WTC11 (cell line): Measurements from ENCODE around the gene A1BG. TPM values are rescaled to one million over a fixed set of nuclear protein-coding genes. Genes with fewer than 3 reads are reported as not detected.

Experiments
- ATAC-seq: fragments of 200-7000 bp; cut with Tn5 transposase; 2 replicates; pipeline ENCODE4 v1.10.0; 2021; ENCODE audit warnings: mild to moderate bottlenecking, moderate library complexity
- CTCF ChIA-PET: fragments of 300-600 bp; sonication (Branson Sonifier 250); formaldehyde crosslinking; loops from one replicate; lab custom pipeline; 2021; ENCODE audit warnings: antibody characterized with exemption; lab: Charles Lee
- POLR2A ChIA-PET: fragments of 350-600 bp; sonication (Branson Sonifier 250); formaldehyde crosslinking; loops from one replicate; lab custom pipeline; 2021; ENCODE audit warnings: antibody characterized with exemption; lab: Charles Lee
- DNase-seq: peaks from one replicate; pipeline ENCODE4 v3.0.0; 2021; ENCODE audit warnings: low spot score
- H3K27ac Mint-ChIP-seq: 2 replicates; pipeline ENCODE4 v1.8.0; 2021; ENCODE audit warnings: mixed read lengths
- H3K27me3 Mint-ChIP-seq: 2 replicates; pipeline ENCODE4 v1.8.0; 2021; ENCODE audit warnings: low read depth, mild to moderate bottlenecking, moderate library complexity, mixed read lengths
- H3K36me3 Mint-ChIP-seq: 2 replicates; pipeline ENCODE4 v1.8.0; 2021; ENCODE audit warnings: mixed read lengths
- H3K4me1 Mint-ChIP-seq: 2 replicates; pipeline ENCODE4 v1.8.0; 2022; ENCODE audit warnings: mixed read lengths
- H3K4me3 Mint-ChIP-seq: 2 replicates; pipeline ENCODE4 v1.8.0; 2021; ENCODE audit warnings: mild to moderate bottlenecking, moderate library complexity, mixed read lengths
- H3K9me3 Mint-ChIP-seq: 2 replicates; pipeline ENCODE4 v1.8.0; 2021; ENCODE audit warnings: mixed read lengths
- ATF1 ChIP-seq: sonication (generic); formaldehyde crosslinking; IDR thresholded peaks from 2 replicates; pipeline ENCODE4 v1.8.1; 2023; ENCODE audit warnings: mild to moderate bottlenecking, moderate library complexity, missing genetic modification reagents
- CBFB ChIP-seq: sonication (generic); formaldehyde crosslinking; IDR thresholded peaks from 2 replicates; pipeline ENCODE4 v1.8.1; 2022; ENCODE audit warnings: mild to moderate bottlenecking, low read depth, missing genetic modification reagents
- CTCF ChIP-seq: fragments of 200-600 bp; IDR thresholded peaks from 2 replicates; pipeline ENCODE4 v1.8.0; 2022; ENCODE audit warnings: antibody characterized with exemption
- EMX1 ChIP-seq: fragments of 250-450 bp; sonication (Bioruptor Pico); IDR thresholded peaks from 2 replicates; pipeline ENCODE4 v1.8.0; 2021; ENCODE audit warnings: mild to moderate bottlenecking
- HMGA2 ChIP-seq: fragments of 250-450 bp; sonication (Bioruptor Pico); IDR thresholded peaks from 2 replicates; pipeline ENCODE4 v1.4.0; 2021; ENCODE audit warnings: mild to moderate bottlenecking, moderate library complexity
- IRF2 ChIP-seq: sonication (generic); formaldehyde crosslinking; IDR thresholded peaks from 2 replicates; pipeline ENCODE4 v1.8.0; 2022; ENCODE audit warnings: low read depth, missing genetic modification reagents, borderline replicate concordance
- JUN ChIP-seq: sonication (generic); formaldehyde crosslinking; IDR thresholded peaks from 2 replicates; pipeline ENCODE4 v1.8.0; 2023; ENCODE audit warnings: mild to moderate bottlenecking, missing genetic modification reagents
- MYBL2 ChIP-seq: sonication (generic); formaldehyde crosslinking; IDR thresholded peaks from 2 replicates; pipeline ENCODE4 v1.8.1; 2023; ENCODE audit warnings: mild to moderate bottlenecking, moderate library complexity, missing genetic modification reagents
- NFE2L1 ChIP-seq: sonication (generic); formaldehyde crosslinking; IDR thresholded peaks from 2 replicates; pipeline ENCODE4 v1.8.1; 2023; ENCODE audit warnings: missing genetic modification reagents
- NR1H2 ChIP-seq: sonication (generic); formaldehyde crosslinking; IDR thresholded peaks from 2 replicates; pipeline ENCODE4 v1.9.0; 2021; ENCODE audit warnings: mild to moderate bottlenecking, moderate library complexity, missing genetic modification reagents
- NR2C2 ChIP-seq: sonication (generic); formaldehyde crosslinking; IDR thresholded peaks from 2 replicates; pipeline ENCODE4 v1.8.0; 2022; ENCODE audit warnings: mild to moderate bottlenecking, missing genetic modification reagents
- RORB ChIP-seq: fragments of 250-450 bp; sonication (Bioruptor Pico); IDR thresholded peaks from 2 replicates; pipeline ENCODE4 v1.9.0; 2021; ENCODE audit warnings: mild to moderate bottlenecking
- SMAD4 ChIP-seq: sonication (generic); formaldehyde crosslinking; IDR thresholded peaks from 2 replicates; pipeline ENCODE4 v1.8.0; 2022; ENCODE audit warnings: mild to moderate bottlenecking, missing genetic modification reagents
- SP1 ChIP-seq: sonication (generic); formaldehyde crosslinking; conservative IDR thresholded peaks from 2 replicates; pipeline ENCODE4 v1.8.1; 2022; ENCODE audit warnings: missing genetic modification reagents
- TCF7 ChIP-seq: sonication (generic); formaldehyde crosslinking; IDR thresholded peaks from 2 replicates; pipeline ENCODE4 v1.8.0; 2022; ENCODE audit warnings: mild to moderate bottlenecking, low read depth, missing genetic modification reagents, moderate library complexity
- total RNA-seq: library from RNA; stranded (reverse); gene quantifications from 3 replicates; pipeline ENCODE4 v1.2.3, GENCODE V29; 2021
- TF ChIP-seq, protein P1 (sequence below): sonication (generic); formaldehyde crosslinking; IDR thresholded peaks from 2 replicates; pipeline ENCODE4 v1.8.1; 2023; ENCODE audit warnings: mild to moderate bottlenecking, missing genetic modification reagents
- TF ChIP-seq, protein P2 (sequence below): sonication (generic); formaldehyde crosslinking; IDR thresholded peaks from 2 replicates; pipeline ENCODE4 v1.8.0; 2022; ENCODE audit warnings: mild to moderate bottlenecking, missing genetic modification reagents
- TF ChIP-seq, protein P3 (sequence below): sonication (generic); formaldehyde crosslinking; IDR thresholded peaks from 2 replicates; pipeline ENCODE4 v1.8.1; 2023; ENCODE audit warnings: mild to moderate bottlenecking, missing genetic modification reagents, moderate library complexity

Gene A1BG
- total RNA-seq, 1 experiment from 2014 or later: 24.3 TPM

GRCh38 chr19:58398545-58398944 lies 45.3 kb upstream of the A1BG start:
- peaks cover 36% of the 10 kb centered on the region for H3K27me3 Mint-ChIP-seq
- ATAC-seq (no peak), DNase-seq (no peak)
- H3K36me3 Mint-ChIP-seq: peaks cover 14% of the 10 kb centered on the region
- H3K27ac Mint-ChIP-seq: no peak overlapping the region
- no peaks in the 10 kb centered on the region for H3K9me3 Mint-ChIP-seq
- H3K4me3 Mint-ChIP-seq: no peak overlapping the region
- ChIA-PET CTCF (no interaction called here), POLR2A (interaction anchor here (1.5 kb wide), 1 partner anchor 10 kb away, joined by 3 read pairs; the partner anchor contains the start of gene ZNF584)
- no peak for TF ChIP-seq CTCF
- TF ChIP-seq, protein P1, sequence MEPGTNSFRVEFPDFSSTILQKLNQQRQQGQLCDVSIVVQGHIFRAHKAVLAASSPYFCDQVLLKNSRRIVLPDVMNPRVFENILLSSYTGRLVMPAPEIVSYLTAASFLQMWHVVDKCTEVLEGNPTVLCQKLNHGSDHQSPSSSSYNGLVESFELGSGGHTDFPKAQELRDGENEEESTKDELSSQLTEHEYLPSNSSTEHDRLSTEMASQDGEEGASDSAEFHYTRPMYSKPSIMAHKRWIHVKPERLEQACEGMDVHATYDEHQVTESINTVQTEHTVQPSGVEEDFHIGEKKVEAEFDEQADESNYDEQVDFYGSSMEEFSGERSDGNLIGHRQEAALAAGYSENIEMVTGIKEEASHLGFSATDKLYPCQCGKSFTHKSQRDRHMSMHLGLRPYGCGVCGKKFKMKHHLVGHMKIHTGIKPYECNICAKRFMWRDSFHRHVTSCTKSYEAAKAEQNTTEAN: no peak
- no peak for TF ChIP-seq NR1H2 (CRISPR knock-in tag)
- TF ChIP-seq NFE2L1 (CRISPR knock-in tag): no peak
- TF ChIP-seq TCF7 (CRISPR knock-in tag): no peak
- TF ChIP-seq SMAD4 (CRISPR knock-in tag): no peak
- TF ChIP-seq, protein P2, sequence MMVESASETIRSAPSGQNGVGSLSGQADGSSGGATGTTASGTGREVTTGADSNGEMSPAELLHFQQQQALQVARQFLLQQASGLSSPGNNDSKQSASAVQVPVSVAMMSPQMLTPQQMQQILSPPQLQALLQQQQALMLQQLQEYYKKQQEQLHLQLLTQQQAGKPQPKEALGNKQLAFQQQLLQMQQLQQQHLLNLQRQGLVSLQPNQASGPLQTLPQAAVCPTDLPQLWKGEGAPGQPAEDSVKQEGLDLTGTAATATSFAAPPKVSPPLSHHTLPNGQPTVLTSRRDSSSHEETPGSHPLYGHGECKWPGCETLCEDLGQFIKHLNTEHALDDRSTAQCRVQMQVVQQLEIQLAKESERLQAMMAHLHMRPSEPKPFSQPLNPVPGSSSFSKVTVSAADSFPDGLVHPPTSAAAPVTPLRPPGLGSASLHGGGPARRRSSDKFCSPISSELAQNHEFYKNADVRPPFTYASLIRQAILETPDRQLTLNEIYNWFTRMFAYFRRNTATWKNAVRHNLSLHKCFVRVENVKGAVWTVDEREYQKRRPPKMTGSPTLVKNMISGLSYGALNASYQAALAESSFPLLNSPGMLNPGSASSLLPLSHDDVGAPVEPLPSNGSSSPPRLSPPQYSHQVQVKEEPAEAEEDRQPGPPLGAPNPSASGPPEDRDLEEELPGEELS (CRISPR knock-in tag): no peak
- TF ChIP-seq ATF1: no peak
- TF ChIP-seq MYBL2 (CRISPR knock-in tag): no peak
- H3K4me1 Mint-ChIP-seq: peaks cover 16% of the 10 kb centered on the region

GRCh38 chr19:58398087-58398486 lies 44.8 kb upstream of the A1BG start:
- no peak for TF ChIP-seq EMX1 (CRISPR knock-in tag)
- no peak for TF ChIP-seq RORB (CRISPR knock-in tag)
- no peak for TF ChIP-seq NR1H2 (CRISPR knock-in tag)
- TF ChIP-seq SP1 (CRISPR knock-in tag): no peak
- TF ChIP-seq JUN: no peak
- TF ChIP-seq CBFB (CRISPR knock-in tag): no peak
- no peak for DNase-seq
- no peak overlapping the region for H3K27ac Mint-ChIP-seq
- POLR2A ChIA-PET: interaction anchor here (0.6 to 1.5 kb wide), 3 partner anchors 11 to 42 kb away, joined by 3 read pairs; partner anchors contain the start of genes ZNF132, ZNF497 and ZNF584
- ATAC-seq: no peak
- H3K36me3 Mint-ChIP-seq: peaks cover 19% of the 10 kb centered on the region
- no peak overlapping the region for H3K4me3 Mint-ChIP-seq
- peaks cover 36% of the 10 kb centered on the region for H3K27me3 Mint-ChIP-seq
- no peaks in the 10 kb centered on the region for H3K9me3 Mint-ChIP-seq
- H3K4me1 Mint-ChIP-seq: peaks cover 16% of the 10 kb centered on the region
- CTCF ChIA-PET: interaction anchor here (1.1 kb wide), 1 partner anchor 25 kb away, joined by 3 read pairs; no protein-coding TSS in a partner anchor

DNA sequence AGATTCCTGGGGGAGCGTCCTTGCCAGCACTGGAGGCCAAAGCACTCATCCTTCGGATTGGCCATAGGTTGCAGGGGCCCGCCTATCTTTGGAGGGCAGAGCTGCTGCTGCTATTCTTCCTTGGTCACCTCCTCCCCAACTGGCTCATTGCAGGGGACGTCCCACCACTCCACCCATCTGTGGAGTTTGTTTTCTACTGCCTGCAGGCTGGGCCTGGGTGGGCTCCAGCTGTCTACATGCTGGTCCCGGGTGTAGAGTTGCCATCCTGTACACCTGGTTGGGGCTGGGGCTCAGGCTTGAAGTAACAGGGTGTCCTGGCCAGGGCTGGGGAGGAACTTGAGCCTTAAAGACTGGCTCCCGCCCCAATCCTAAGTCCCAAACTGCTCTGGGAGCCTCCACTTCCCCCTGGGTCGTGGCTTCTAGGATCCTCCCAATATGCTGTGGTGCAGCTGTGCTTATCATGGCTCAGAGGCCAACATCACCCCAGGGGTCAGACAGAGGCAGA lies 44.3 kb upstream of the A1BG start:
- Mint-ChIP-seq H3K9me3 (no peaks in the 10 kb centered on the region), H3K4me3 (peak overlapping the region; percentile 46), H3K4me1 (peaks cover 16% of the 10 kb centered on the region), H3K36me3 (peaks cover 24% of the 10 kb centered on the region), H3K27ac (no peak overlapping the region), H3K27me3 (peaks cover 36% of the 10 kb centered on the region)
- CTCF ChIA-PET: interaction anchor here (1.1 kb wide), 1 partner anchor 24 kb away, joined by 3 read pairs; no protein-coding TSS in a partner anchor
- POLR2A ChIA-PET: interaction anchor here (0.6 to 1.5 kb wide), 3 partner anchors 11 to 43 kb away, joined by 3 read pairs; partner anchors contain the start of genes ZNF132, ZNF497 and ZNF584
- ATAC-seq: no peak
- DNase-seq: no peak
- no peak for TF ChIP-seq NR2C2 (CRISPR knock-in tag)
- TF ChIP-seq IRF2 (CRISPR knock-in tag): no peak
- no peak for TF ChIP-seq HMGA2 (CRISPR knock-in tag)
- TF ChIP-seq, protein P3, sequence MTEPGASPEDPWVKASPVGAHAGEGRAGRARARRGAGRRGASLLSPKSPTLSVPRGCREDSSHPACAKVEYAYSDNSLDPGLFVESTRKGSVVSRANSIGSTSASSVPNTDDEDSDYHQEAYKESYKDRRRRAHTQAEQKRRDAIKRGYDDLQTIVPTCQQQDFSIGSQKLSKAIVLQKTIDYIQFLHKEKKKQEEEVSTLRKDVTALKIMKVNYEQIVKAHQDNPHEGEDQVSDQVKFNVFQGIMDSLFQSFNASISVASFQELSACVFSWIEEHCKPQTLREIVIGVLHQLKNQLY: no peak
